PFSK-1 (cell line): ENCODE measurements around the gene GMCL1.

Experiments used
- POLR2AphosphoS5 ChIP-seq: IDR thresholded peaks from 2 replicates; pipeline ENCODE4 v1.6.1; 2012; ENCODE audit warnings: low read depth, mild to moderate bottlenecking, control low read depth, low read length, moderate library complexity
- TAF1 ChIP-seq: IDR thresholded peaks from 2 replicates; pipeline ENCODE4 v1.6.1; 2012; ENCODE audit warnings: low read length, control low read depth, borderline replicate concordance; ENCODE audit not compliant: insufficient read depth

DNA sequence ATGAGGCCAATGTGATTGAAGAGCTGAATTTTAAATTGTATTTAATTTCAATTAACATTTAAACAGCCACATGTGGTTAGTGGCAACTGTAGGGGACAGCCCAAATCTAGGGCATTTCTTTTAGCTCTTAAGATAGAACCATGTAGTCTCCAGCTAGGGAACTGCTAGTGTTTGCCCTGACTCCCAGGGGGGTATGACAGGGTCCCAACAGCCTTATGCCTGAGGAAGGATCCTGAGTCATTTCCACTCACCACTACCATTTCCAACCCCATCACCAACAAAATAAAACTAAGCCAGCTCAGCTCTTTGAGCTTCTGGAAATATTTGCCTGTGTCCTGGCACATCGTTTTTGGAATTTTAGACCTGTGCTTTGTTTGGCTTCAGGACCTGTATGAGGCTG, 13.7 kb upstream of the GMCL1 start:
- no peak for TF ChIP-seq POLR2AphosphoS5
- TF ChIP-seq TAF1 = no peak
